GM19240 (cell line): ENCODE data around the gene HNRNPM.
"Not testable (repeated sequence)": the region's sequence is repeated elsewhere in the genome, so short reads cannot be mapped to it uniquely, and the experiment has no call there.

ENCODE experiments used
- DNase-seq: peaks from one replicate; pipeline ENCODE4 v3.0.0; 2011; ENCODE audit warnings: low spot score; ENCODE audit not compliant: insufficient read length

Gene HNRNPM

GRCh38 chr19:8426283-8426682, 18.5 kb upstream of the HNRNPM start:
- DNase-seq: no peak

GRCh38 chr19:8429044-8429443, 15.7 kb upstream of the HNRNPM start:
- DNase-seq: no peak

GRCh38 chr19:8429826-8430225, 14.9 kb upstream of the HNRNPM start:
- no peak for DNase-seq

GRCh38 chr19:8430650-8431049, 14.1 kb upstream of the HNRNPM start:
- no peak for DNase-seq

- no peak for DNase-seq
Measured at GRCh38 chr19:8438236-8438635, 6.5 kb upstream of the HNRNPM start.

GRCh38 chr19:8441725-8442544, 2.8 kb upstream of the HNRNPM start:
- no peak for DNase-seq

- not testable (repeated sequence) for DNase-seq
Measured at GRCh38 chr19:8444140-8444676, 567 bp upstream of the HNRNPM start.

- DNase-seq: no peak
Measured at GRCh38 chr19:8445488-8446001, 770 bp downstream of the HNRNPM start.

GRCh38 chr19:8446061-8446709, 1.4 kb downstream of the HNRNPM start:
- DNase-seq: no peak

- DNase-seq: no peak
Measured at GRCh38 chr19:8449830-8450229, 5.1 kb downstream of the HNRNPM start.

GRCh38 chr19:8451377-8451776, 6.6 kb downstream of the HNRNPM start:
- DNase-seq: no peak

- no peak for DNase-seq
Measured at GRCh38 chr19:8451885-8452284, 7.1 kb downstream of the HNRNPM start.

- DNase-seq: no peak
Measured at GRCh38 chr19:8452446-8453123, 7.8 kb downstream of the HNRNPM start.

- no peak for DNase-seq
Measured at GRCh38 chr19:8453616-8454015, 8.8 kb downstream of the HNRNPM start.

- no peak for DNase-seq
Measured at GRCh38 chr19:8454218-8454617, 9.4 kb downstream of the HNRNPM start.

GRCh38 chr19:8455018-8455417, 10.2 kb downstream of the HNRNPM start:
- no peak for DNase-seq

GRCh38 chr19:8456064-8456463, 11.3 kb downstream of the HNRNPM start:
- DNase-seq: no peak

- DNase-seq: no peak
Measured at GRCh38 chr19:8457209-8457608, 12.4 kb downstream of the HNRNPM start.

- no peak for DNase-seq
Measured at GRCh38 chr19:8457827-8458226, 13.1 kb downstream of the HNRNPM start.

- no peak for DNase-seq
Measured at GRCh38 chr19:8458380-8458779, 13.6 kb downstream of the HNRNPM start.

- DNase-seq: no peak
Measured at GRCh38 chr19:8459095-8459494, 14.3 kb downstream of the HNRNPM start.
